SU-DHL-6 (cell line): Measurements from ENCODE around the gene FAM177B.

Source experiments
- EZH2phosphoT487 ChIP-seq: fragments of 200-600 bp; sonication (generic), shearing (Covaris generic); conservative IDR thresholded peaks from 2 replicates; pipeline ENCODE4 v1.6.1; 2018; ENCODE audit warnings: mild to moderate bottlenecking, antibody characterized with exemption, low read length, moderate library complexity, mixed read lengths
- TF ChIP-seq, protein P1 (sequence below): fragments of 200-600 bp; sonication (generic); IDR thresholded peaks from one replicate; pipeline ENCODE4 v1.5.1; 2017; ENCODE audit warnings: antibody characterized with exemption, mild to moderate bottlenecking, low read length, moderate library complexity; ENCODE audit not compliant: insufficient read depth, poor library complexity, severe bottlenecking

DNA sequence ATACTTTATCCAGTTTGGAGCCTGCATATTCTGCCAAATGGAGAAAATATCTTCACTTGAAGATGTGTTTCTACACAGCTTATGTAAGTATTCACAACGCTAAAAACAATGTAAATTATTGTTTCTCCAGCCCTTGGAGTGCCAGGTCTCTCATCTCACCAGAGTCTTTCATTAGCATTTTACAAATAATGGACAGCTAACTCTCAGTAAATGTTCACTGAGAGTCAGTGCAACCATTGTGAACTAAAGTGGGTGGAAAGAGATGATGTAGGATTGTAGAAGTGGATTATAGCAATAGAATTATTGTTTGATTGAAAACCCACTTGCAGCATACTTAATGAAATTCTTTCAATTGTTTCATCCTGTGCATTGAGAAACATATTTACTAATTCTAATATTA, 8.3 kb upstream of the FAM177B start:
- TF ChIP-seq, protein P1, sequence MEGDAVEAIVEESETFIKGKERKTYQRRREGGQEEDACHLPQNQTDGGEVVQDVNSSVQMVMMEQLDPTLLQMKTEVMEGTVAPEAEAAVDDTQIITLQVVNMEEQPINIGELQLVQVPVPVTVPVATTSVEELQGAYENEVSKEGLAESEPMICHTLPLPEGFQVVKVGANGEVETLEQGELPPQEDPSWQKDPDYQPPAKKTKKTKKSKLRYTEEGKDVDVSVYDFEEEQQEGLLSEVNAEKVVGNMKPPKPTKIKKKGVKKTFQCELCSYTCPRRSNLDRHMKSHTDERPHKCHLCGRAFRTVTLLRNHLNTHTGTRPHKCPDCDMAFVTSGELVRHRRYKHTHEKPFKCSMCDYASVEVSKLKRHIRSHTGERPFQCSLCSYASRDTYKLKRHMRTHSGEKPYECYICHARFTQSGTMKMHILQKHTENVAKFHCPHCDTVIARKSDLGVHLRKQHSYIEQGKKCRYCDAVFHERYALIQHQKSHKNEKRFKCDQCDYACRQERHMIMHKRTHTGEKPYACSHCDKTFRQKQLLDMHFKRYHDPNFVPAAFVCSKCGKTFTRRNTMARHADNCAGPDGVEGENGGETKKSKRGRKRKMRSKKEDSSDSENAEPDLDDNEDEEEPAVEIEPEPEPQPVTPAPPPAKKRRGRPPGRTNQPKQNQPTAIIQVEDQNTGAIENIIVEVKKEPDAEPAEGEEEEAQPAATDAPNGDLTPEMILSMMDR, result no peak
- no peak for TF ChIP-seq EZH2phosphoT487
